MM.1S (cell line): Measurements from ENCODE around the gene FAM53A.

Source experiments
- CTCF ChIP-seq: fragments of 300-600 bp; sonication (generic); IDR thresholded peaks from 2 replicates; pipeline ENCODE4 v1.5.1; 2016; ENCODE audit warnings: antibody characterized with exemption, low read length, mixed read lengths
- EZH2 ChIP-seq: fragments of 300-600 bp; sonication (generic); optimal IDR thresholded peaks from 2 replicates; pipeline ENCODE3; 2017; ENCODE audit warnings: low read depth, mild to moderate bottlenecking, antibody characterized with exemption, low read length, mixed read lengths
- EZH2phosphoT487 ChIP-seq: fragments of 300-600 bp; sonication (generic); IDR thresholded peaks from 2 replicates; pipeline ENCODE4 v1.6.1; 2018; ENCODE audit warnings: antibody characterized with exemption, low read length

- TF ChIP-seq CTCF, result no peak
- no peak for TF ChIP-seq EZH2phosphoT487
- TF ChIP-seq EZH2, result no peak
Measured at GRCh38 chr4:1608821-1609500, 75.2 kb downstream of the FAM53A start.
